ENCODE results near the gene FBLN2. TPM values are rescaled to one million over a fixed set of nuclear protein-coding genes. Genes with fewer than 3 reads are reported as not detected.

The FBLN2 gene
- total RNA-seq, 1 donor from 2014 or later, result 413 TPM

DNA sequence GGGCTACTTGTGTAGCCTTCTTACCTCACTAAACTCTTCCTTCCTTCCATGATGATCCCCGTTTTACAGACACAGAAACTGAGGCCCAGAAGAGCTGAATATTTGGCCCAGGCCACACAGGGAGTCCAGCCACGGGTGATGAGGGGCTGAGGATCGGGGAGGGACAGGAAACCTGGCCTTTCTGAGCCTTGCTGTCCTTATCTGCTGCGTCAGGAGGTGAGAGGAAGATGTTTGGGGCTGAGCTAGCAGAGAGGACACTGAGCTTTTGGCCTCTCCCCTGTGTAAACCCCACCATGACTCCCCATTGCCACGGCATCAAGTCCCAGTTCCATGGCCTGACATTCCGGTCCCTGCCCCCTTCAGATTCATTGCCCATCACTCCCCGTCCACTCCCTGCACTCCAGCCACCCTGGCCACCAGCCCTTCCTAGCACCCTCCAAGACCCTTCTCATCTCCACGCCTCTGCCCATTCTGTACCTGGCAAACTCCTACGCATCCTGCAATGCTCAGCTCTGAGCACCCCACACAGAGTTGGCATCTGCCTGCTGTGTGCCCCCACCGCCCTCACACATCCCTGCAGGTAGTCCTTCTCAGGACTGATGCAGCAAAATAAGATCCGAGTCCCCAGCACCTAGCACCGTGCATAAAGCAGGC is 103.0 kb downstream of the FBLN2 start:
- Mint-ChIP-seq H3K4me1 (ENCODE audit: low read depth) (peaks cover 19% of the 10 kb centered on the region), H3K4me3 (ENCODE audit: unreplicated experiment) (no peak overlapping the region), H3K27me3 (ENCODE audit: low read depth) (no peaks in the 10 kb centered on the region), H3K27ac (ENCODE audit: unreplicated experiment) (no peak overlapping the region), H3K36me3 (ENCODE audit: low read depth) (no peaks in the 10 kb centered on the region), H3K9me3 (ENCODE audit: low read depth) (no peaks in the 10 kb centered on the region)
- DNase-seq (ENCODE audit: low spot score), result no peak
- TF ChIP-seq CTCF (IDR thresholded peaks at IDR 0.05), result no peak

DNA sequence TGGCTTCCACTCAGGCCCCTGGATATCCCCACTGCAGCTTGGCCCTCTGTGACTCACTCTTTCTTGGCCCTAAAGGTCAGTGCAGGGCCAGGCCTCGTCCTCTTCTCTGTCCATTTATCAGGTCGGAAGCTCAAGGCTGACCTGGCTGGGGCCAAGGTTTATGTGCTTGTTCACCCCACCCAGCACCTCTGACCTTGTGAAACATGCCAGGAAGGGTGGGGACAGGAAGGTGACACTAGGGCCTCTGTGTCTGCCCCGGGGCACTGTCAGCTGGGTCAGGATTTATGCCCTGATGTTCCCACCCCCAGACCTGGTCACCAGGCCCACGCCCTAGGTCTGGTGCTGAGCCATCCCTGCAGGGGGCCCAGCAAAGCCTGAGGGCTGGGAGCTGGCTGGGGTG is 103.8 kb downstream of the FBLN2 start:
- peaks cover 18% of the 10 kb centered on the region for H3K4me1 Mint-ChIP-seq (ENCODE audit: low read depth)
- no peak for TF ChIP-seq CTCF (IDR thresholded peaks at IDR 0.05)
- H3K27me3 Mint-ChIP-seq (ENCODE audit: low read depth), result peaks cover 6% of the 10 kb centered on the region

DNA sequence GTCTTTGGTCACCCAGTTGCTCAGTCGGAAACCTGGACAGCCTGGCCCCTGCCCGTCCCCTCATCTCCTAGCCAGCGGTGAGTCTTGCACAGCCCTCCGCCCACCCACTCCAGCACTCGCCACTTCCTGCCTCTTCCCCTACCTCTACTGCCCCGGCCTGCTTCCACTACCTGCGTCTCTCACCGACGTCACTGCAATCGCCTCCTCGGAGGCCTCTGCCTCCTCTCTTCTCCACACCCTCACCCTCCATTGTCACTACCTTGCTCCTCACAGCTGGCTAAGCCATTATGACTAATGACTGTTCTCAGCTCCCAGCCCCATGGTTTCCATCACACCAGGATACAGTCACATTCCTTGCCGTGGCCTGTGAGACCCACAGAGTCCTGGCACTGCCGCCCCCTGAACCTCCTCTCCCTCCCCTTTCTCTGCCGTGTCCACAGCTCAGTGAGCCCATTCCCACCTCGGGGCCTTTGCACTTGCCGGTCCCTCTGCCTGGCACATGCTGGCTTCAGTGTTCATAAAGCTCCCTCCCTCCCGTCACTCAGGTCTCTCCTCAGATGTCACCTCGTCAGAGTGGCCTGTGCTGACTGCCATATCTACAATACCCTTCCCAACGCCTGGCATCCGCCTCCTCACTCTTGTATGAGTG is 104.8 kb downstream of the FBLN2 start:
- Mint-ChIP-seq H3K4me3 (ENCODE audit: unreplicated experiment) (no peak overlapping the region), H3K4me1 (ENCODE audit: low read depth) (peaks cover 12% of the 10 kb centered on the region), H3K27me3 (ENCODE audit: low read depth) (peaks cover 14% of the 10 kb centered on the region)

More for the DNA sequence above, 103.8 kb downstream of the FBLN2 start:
- no peak overlapping the region for H3K4me3 Mint-ChIP-seq (ENCODE audit: unreplicated experiment)
- H3K36me3 Mint-ChIP-seq (ENCODE audit: low read depth), result no peaks in the 10 kb centered on the region
- no peaks in the 10 kb centered on the region for H3K9me3 Mint-ChIP-seq (ENCODE audit: low read depth)
- DNase-seq (ENCODE audit: low spot score), result no peak
- no peak overlapping the region for H3K27ac Mint-ChIP-seq (ENCODE audit: unreplicated experiment)

GRCh38 chr3:13654330-13655060 is 105.6 kb downstream of the FBLN2 start:
- no peak for DNase-seq (ENCODE audit: low spot score)
- Mint-ChIP-seq H3K4me3 (ENCODE audit: unreplicated experiment) (no peak overlapping the region), H3K27me3 (ENCODE audit: low read depth) (peaks cover 16% of the 10 kb centered on the region), H3K9me3 (ENCODE audit: low read depth) (no peaks in the 10 kb centered on the region), H3K4me1 (ENCODE audit: low read depth) (peaks cover 12% of the 10 kb centered on the region), H3K27ac (ENCODE audit: unreplicated experiment) (no peak overlapping the region), H3K36me3 (ENCODE audit: low read depth) (no peaks in the 10 kb centered on the region)
- no peak for TF ChIP-seq CTCF (IDR thresholded peaks at IDR 0.05)

More for the DNA sequence above, 104.8 kb downstream of the FBLN2 start:
- Mint-ChIP-seq H3K27ac (ENCODE audit: unreplicated experiment) (no peak overlapping the region), H3K9me3 (ENCODE audit: low read depth) (no peaks in the 10 kb centered on the region), H3K36me3 (ENCODE audit: low read depth) (no peaks in the 10 kb centered on the region)
- TF ChIP-seq CTCF (IDR thresholded peaks at IDR 0.05), result no peak
- DNase-seq (ENCODE audit: low spot score), result no peak
